OCI-LY7 (cell line): ENCODE data around the gene ANKRD44. TPM values are rescaled to one million over a fixed set of nuclear protein-coding genes. Genes with fewer than 3 reads are reported as not detected.
A peak's percentile ranks its signal among the peaks of the same experiment; 100 is the strongest.

ENCODE experiments used
- BruUV-seq: library from RNA; stranded (reverse); fragments of 400-500 nt; replicated peaks from 2 replicates; lab custom pipeline; 2021; lab: Mats Ljungman, UMichigan
- CTCF ChIA-PET: fragments of 300-600 bp; sonication (Branson Sonifier 250); formaldehyde crosslinking; loops from one replicate; lab custom pipeline; 2022; ENCODE audit warnings: antibody characterized with exemption; ENCODE audit not compliant: unreplicated experiment; lab: Charles Lee
- POLR2A ChIA-PET: fragments of 300-600 bp; sonication (Branson Sonifier 250); formaldehyde crosslinking; loops from one replicate; lab custom pipeline; 2022; ENCODE audit warnings: antibody characterized with exemption; lab: Charles Lee
- DNase-seq: peaks from one replicate; pipeline ENCODE4 v3.0.0-alpha.2; 2015; ENCODE audit warnings: low spot score
- H2AFZ ChIP-seq: fragments of 200-600 bp; sonication (generic), shearing (Covaris generic); 2 replicates; pipeline ENCODE4 v1.6.1; 2014; ENCODE audit warnings: mild to moderate bottlenecking, antibody characterized with exemption, low read length, moderate library complexity
- H3K27ac ChIP-seq: fragments of 200-600 bp; sonication (generic); 2 replicates; pipeline ENCODE4 v1.5.1; 2014; ENCODE audit warnings: mixed run types, low read depth, mild to moderate bottlenecking, moderate library complexity, low read length, inconsistent platforms; ENCODE audit not compliant: poor library complexity, severe bottlenecking
- H3K36me3 ChIP-seq: fragments of 200-600 bp; sonication (generic); 2 replicates; pipeline ENCODE4 v1.6.1; 2014; ENCODE audit warnings: mild to moderate bottlenecking, antibody characterized with exemption, low read length, moderate library complexity, mixed read lengths; ENCODE audit not compliant: insufficient read depth
- H3K4me1 ChIP-seq: fragments of 200-600 bp; sonication (generic); 2 replicates; pipeline ENCODE4 v1.5.1; 2014; ENCODE audit warnings: mild to moderate bottlenecking, low read length; ENCODE audit not compliant: insufficient read depth, poor library complexity, severe bottlenecking
- H3K4me2 ChIP-seq: fragments of 200-600 bp; sonication (generic); 2 replicates; pipeline ENCODE4 v1.6.1; 2014; ENCODE audit warnings: mild to moderate bottlenecking, low read length
- H3K4me3 ChIP-seq: fragments of 200-600 bp; sonication (generic); 2 replicates; pipeline ENCODE4 v1.5.1; 2014; ENCODE audit warnings: mild to moderate bottlenecking, low read depth, low read length; ENCODE audit not compliant: poor library complexity, severe bottlenecking
- H3K79me2 ChIP-seq: fragments of 200-600 bp; sonication (generic); 2 replicates; pipeline ENCODE4 v1.6.1; 2016; ENCODE audit warnings: low read depth, mild to moderate bottlenecking, low read length, moderate library complexity, mixed read lengths; ENCODE audit not compliant: insufficient read depth
- H3K9me2 ChIP-seq: fragments of 200-600 bp; sonication (generic); 2 replicates; pipeline ENCODE4 v1.6.1; 2016; ENCODE audit warnings: mild to moderate bottlenecking, low read length, mixed read lengths; ENCODE audit not compliant: insufficient read depth
- H3K9me3 ChIP-seq: fragments of 200-600 bp; sonication (generic); 2 replicates; pipeline ENCODE4 v1.6.1; 2014; ENCODE audit warnings: mild to moderate bottlenecking, mixed run types, low read length, mixed read lengths
- H4K20me1 ChIP-seq: fragments of 200-600 bp; sonication (generic); 2 replicates; pipeline ENCODE4 v1.6.1; 2014; ENCODE audit warnings: mild to moderate bottlenecking, antibody characterized with exemption, low read length, moderate library complexity, mixed read lengths; ENCODE audit not compliant: insufficient read depth
- EZH2phosphoT487 ChIP-seq: fragments of 200-600 bp; sonication (generic); IDR thresholded peaks from 2 replicates; pipeline ENCODE4 v1.6.1; 2018; ENCODE audit warnings: low read depth, borderline replicate concordance, mild to moderate bottlenecking, mixed run types, antibody characterized with exemption, low read length, moderate library complexity, mixed read lengths
- intact Hi-C: fragments of 100-400 bp; cut with micrococcal nuclease; formaldehyde crosslinking; loops from one replicate; pipeline ENCODE4 v1.10.0; 2022; ENCODE audit not compliant: unreplicated experiment
- total RNA-seq, 2 experiments: library from RNA; depleted of rRNA in 1 of 2; stranded (reverse); fragments of >200 nt in 1 of 2; shearing (Covaris generic) in 1 of 2; gene quantifications; 2 replicates each; pipeline ENCODE4 v1.2.3, GENCODE V29; 2014 to 2022
- TF ChIP-seq, protein P1 (sequence below): fragments of 200-600 bp; sonication (generic); conservative IDR thresholded peaks from 2 replicates; pipeline ENCODE4 v1.5.1; 2014; ENCODE audit warnings: mild to moderate bottlenecking, antibody characterized with exemption, low read length, moderate library complexity, mixed read lengths

The ANKRD44 gene
- total RNA-seq, 2 experiments from 2014 or later, result 69.4 to 73.7 TPM

DNA sequence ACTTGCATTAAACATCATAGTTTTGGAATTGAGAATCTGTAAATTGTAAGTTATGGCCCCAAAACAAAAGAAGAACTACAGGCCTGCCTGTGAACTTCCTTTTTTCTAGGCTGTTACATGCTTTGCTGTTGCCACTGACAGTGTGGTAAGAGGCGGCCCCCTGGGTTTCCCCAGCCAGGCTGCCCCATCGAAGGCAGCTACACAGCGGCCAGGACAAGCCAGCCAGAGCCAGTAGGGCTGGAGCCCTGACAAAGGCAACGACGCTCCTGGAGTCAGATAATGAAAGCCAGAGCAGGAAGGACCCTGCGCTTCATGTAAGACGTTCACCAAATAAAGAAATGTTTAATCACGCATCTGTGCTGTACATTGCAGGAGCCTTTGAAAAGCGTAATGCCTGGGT is 55.0 kb downstream of the ANKRD44 start:
- TF ChIP-seq, protein P1, sequence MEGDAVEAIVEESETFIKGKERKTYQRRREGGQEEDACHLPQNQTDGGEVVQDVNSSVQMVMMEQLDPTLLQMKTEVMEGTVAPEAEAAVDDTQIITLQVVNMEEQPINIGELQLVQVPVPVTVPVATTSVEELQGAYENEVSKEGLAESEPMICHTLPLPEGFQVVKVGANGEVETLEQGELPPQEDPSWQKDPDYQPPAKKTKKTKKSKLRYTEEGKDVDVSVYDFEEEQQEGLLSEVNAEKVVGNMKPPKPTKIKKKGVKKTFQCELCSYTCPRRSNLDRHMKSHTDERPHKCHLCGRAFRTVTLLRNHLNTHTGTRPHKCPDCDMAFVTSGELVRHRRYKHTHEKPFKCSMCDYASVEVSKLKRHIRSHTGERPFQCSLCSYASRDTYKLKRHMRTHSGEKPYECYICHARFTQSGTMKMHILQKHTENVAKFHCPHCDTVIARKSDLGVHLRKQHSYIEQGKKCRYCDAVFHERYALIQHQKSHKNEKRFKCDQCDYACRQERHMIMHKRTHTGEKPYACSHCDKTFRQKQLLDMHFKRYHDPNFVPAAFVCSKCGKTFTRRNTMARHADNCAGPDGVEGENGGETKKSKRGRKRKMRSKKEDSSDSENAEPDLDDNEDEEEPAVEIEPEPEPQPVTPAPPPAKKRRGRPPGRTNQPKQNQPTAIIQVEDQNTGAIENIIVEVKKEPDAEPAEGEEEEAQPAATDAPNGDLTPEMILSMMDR, result no peak
- TF ChIP-seq EZH2phosphoT487, result no peak
- Histone ChIP-seq H3K36me3 (no peaks in the 10 kb centered on the region), H3K4me3 (peak overlapping the region; percentile 60), H3K27ac (peak overlapping the region; percentile 90), H3K4me2 (peak overlapping the region; percentile 81), H3K9me2 (no peaks in the 10 kb centered on the region), H2AFZ (peak overlapping the region; percentile 49; the same call in 1 of the 2 replicates), H4K20me1 (no peaks in the 10 kb centered on the region), H3K4me1 (peaks cover 63% of the 10 kb centered on the region), H3K9me3 (no peaks in the 10 kb centered on the region), H3K79me2 (peaks cover 83% of the 10 kb centered on the region; the same call in 1 of the 2 replicates)
- DNase-seq, result peak; percentile 91
- intact Hi-C loops, result loop anchor here (1.0 to 2.0 kb wide), 4 partner anchors 12 to 57 kb away; no protein-coding TSS in a partner anchor
- CTCF ChIA-PET, result interaction anchor here (0.8 to 1.3 kb wide), 2 partner anchors 10 to 142 kb away, joined by 3 read pairs; no protein-coding TSS in a partner anchor
- POLR2A ChIA-PET, result interaction anchor here (0.9 to 3.3 kb wide), 17 partner anchors 10 to 68 kb away, joined by 3 to 22 read pairs (median 5); no protein-coding TSS in a partner anchor
- BruUV-seq, result no TSS peak

DNA sequence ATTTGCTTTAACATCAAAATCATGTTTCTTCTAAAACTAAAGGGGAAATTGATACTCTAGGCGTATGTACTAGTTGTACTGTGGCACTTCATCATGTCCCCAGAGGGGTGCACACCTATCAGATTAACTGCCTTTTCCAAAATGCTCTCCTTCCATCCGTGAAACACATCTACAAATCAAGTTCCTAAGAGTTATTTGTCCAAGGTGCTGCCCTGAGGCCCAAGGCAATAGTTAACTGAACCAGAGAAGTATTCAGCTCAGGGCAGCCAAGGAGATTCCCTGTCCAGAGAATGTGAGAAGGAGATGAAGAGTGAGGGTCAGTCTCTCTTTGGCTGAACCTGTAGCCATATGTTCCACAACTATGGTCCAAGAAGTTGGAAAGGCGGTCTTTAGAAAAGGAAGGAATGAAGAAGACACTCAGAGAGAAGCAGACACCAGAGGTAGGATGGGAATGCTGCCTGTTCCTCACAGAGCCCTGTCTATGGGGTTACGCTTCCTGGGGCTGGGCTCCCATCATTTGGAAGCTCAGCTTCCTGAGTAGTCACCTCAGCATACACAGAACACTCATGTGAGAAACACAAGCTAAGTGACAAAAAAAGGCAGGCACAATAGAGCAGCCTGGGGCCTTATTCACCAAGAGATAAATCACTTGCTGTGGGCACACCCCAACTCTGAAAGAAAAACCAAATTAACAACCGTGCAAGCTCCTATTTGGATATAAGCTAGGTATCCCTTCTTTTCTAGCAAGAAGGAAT is 55.6 kb downstream of the ANKRD44 start:
- peak overlapping the region; percentile 81 for H3K4me2 ChIP-seq
- intact Hi-C loops, result loop anchor here (1.0 to 2.0 kb wide), 4 partner anchors 12 to 56 kb away; no protein-coding TSS in a partner anchor
- peak overlapping the region; percentile 60 for H3K4me3 ChIP-seq
- POLR2A ChIA-PET, result interaction anchor here (0.7 to 3.3 kb wide), 12 partner anchors 11 to 52 kb away, joined by 3 to 22 read pairs (median 6); no protein-coding TSS in a partner anchor
- peak overlapping the region; percentile 49; the same call in 1 of the 2 replicates for H2AFZ ChIP-seq
- CTCF ChIA-PET, result interaction anchor here (0.8 to 1.3 kb wide), 2 partner anchors 9 to 141 kb away, joined by 3 read pairs; no protein-coding TSS in a partner anchor
- no peaks in the 10 kb centered on the region for H3K36me3 ChIP-seq
- no peaks in the 10 kb centered on the region for H4K20me1 ChIP-seq
- no peak for DNase-seq
- no peaks in the 10 kb centered on the region for H3K9me2 ChIP-seq
- no peaks in the 10 kb centered on the region for H3K9me3 ChIP-seq
- H3K4me1 ChIP-seq, result peaks cover 63% of the 10 kb centered on the region
- no TSS peak for BruUV-seq
- H3K27ac ChIP-seq, result peak overlapping the region; percentile 90
- peaks cover 83% of the 10 kb centered on the region; the same call in 1 of the 2 replicates for H3K79me2 ChIP-seq
- TF ChIP-seq EZH2phosphoT487, result no peak
- TF ChIP-seq, protein P1, result no peak
